Coronary artery (tissue), 2 donors: ENCODE results near the gene INHBE.
A peak's percentile ranks its signal among the peaks of the same experiment; 100 is the strongest.

ENCODE experiments used
- DNase-seq: peaks from one replicate; pipeline ENCODE4 v3.0.0-alpha.2; 2017; ENCODE audit warnings: low spot score
- H3K27ac ChIP-seq, 2 donors: fragments of 200-600 bp; sonication (generic); one replicate each; pipeline ENCODE4 v1.5.1; 2016 to 2019
- H3K4me3 ChIP-seq: fragments of 200-600 bp; sonication (generic); 2 replicates; pipeline ENCODE4 v1.5.1; 2016; ENCODE audit warnings: mild to moderate bottlenecking, moderate library complexity
- CTCF ChIP-seq: fragments of 200-600 bp; sonication (generic); IDR thresholded peaks from one replicate; pipeline ENCODE4 v1.5.1; 2019; ENCODE audit warnings: antibody characterized with exemption

Gene INHBE

GRCh38 chr12:57472391-57472790 lies 17.3 kb downstream of the INHBE start:
- Histone ChIP-seq H3K27ac (no peak overlapping the region), H3K4me3 (no peak overlapping the region)
- TF ChIP-seq CTCF: no peak
- no peak for DNase-seq

- TF ChIP-seq CTCF: no peak
- Histone ChIP-seq H3K4me3 (no peak overlapping the region), H3K27ac (no peak overlapping the region)
Observed at GRCh38 chr12:57473392-57473791, 18.3 kb downstream of the INHBE start.

GRCh38 chr12:57473886-57474285 lies 18.8 kb downstream of the INHBE start:
- H3K4me3 ChIP-seq: no peak overlapping the region
- no peak overlapping the region for H3K27ac ChIP-seq
- DNase-seq: no peak
- no peak for TF ChIP-seq CTCF

More at GRCh38 chr12:57473392-57473791, 18.3 kb downstream of the INHBE start:
- DNase-seq: no peak

GRCh38 chr12:57474430-57474829 lies 19.3 kb downstream of the INHBE start:
- no peak for TF ChIP-seq CTCF

GRCh38 chr12:57474862-57475261 lies 19.8 kb downstream of the INHBE start:
- peak overlapping the region; percentile 75 for H3K4me3 ChIP-seq

More at GRCh38 chr12:57474430-57474829, 19.3 kb downstream of the INHBE start:
- Histone ChIP-seq H3K4me3 (no peak overlapping the region), H3K27ac (no peak overlapping the region)
- DNase-seq: no peak

GRCh38 chr12:57475271-57476161 lies 20.4 kb downstream of the INHBE start:
- Histone ChIP-seq H3K27ac (peak overlapping the region in 1 of 2 donors; percentile 7), H3K4me3 (peak overlapping the region; percentile 75)
- DNase-seq: no peak
- no peak for TF ChIP-seq CTCF

More at GRCh38 chr12:57474862-57475261, 19.8 kb downstream of the INHBE start:
- DNase-seq: no peak
- no peak overlapping the region for H3K27ac ChIP-seq
- no peak for TF ChIP-seq CTCF
